ENCODE measurements around the gene YIF1B.

YIF1B gene

DNA sequence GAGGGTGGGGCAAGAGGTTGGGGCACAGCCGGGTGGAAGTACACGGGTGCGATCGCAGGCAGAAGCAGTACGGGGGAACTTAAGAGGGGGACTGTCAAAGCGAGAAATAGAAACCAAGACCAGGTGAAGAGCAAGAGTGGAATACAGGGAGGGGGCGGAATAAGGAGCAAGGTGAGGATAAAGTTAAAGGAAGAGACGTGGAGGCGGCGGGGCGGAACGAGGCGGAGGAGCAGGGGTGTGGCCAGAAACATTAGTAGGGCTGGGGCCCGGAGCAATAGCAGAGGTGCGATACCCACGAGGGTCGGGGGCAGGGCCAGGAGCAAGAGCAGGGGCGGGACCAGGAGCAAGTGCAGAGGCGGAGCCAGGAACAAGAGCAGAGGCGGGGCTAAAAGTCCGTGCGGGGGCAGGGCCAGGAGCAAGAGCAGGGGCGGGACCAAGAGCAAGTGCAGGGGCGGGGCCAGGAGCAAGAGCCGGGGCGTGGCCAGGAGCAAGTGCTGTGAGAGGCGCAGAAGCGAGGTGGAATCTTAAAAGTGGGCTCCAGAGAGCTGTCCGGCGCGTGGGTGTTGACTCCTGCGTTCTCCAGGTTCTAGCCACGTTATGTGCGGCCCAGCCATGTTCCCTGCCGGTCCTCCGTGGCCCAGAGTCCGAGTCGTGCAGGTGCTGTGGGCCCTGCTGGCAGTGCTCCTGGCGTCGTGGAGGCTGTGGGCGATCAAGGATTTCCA lies 21.1 kb upstream of the YIF1B start:
- peak overlapping the region; percentile 78 for H3K27ac ChIP-seq (ENCODE audit: low read length)
- H3K9me2 ChIP-seq (replicated peaks; ENCODE audit: insufficient read depth, low read length): no peaks in the 10 kb centered on the region
- peak overlapping the region; percentile 95 for H3K4me2 ChIP-seq (ENCODE audit: low read depth, low read length)
- peak overlapping the region; percentile 77 for H3K9ac ChIP-seq (ENCODE audit: low read length)
- peak overlapping the region; percentile 96 for H3K4me3 ChIP-seq (ENCODE audit: low read length)
- no peaks in the 10 kb centered on the region for H3K79me2 ChIP-seq (ENCODE audit: low read length)
- H3K9me3 ChIP-seq (replicated peaks; ENCODE audit: insufficient read depth, low read length): no peaks in the 10 kb centered on the region
- no peak for TF ChIP-seq EZH2phosphoT487 (IDR thresholded peaks at IDR 0.05; ENCODE audit: low read length)
- TF ChIP-seq, protein P1, sequence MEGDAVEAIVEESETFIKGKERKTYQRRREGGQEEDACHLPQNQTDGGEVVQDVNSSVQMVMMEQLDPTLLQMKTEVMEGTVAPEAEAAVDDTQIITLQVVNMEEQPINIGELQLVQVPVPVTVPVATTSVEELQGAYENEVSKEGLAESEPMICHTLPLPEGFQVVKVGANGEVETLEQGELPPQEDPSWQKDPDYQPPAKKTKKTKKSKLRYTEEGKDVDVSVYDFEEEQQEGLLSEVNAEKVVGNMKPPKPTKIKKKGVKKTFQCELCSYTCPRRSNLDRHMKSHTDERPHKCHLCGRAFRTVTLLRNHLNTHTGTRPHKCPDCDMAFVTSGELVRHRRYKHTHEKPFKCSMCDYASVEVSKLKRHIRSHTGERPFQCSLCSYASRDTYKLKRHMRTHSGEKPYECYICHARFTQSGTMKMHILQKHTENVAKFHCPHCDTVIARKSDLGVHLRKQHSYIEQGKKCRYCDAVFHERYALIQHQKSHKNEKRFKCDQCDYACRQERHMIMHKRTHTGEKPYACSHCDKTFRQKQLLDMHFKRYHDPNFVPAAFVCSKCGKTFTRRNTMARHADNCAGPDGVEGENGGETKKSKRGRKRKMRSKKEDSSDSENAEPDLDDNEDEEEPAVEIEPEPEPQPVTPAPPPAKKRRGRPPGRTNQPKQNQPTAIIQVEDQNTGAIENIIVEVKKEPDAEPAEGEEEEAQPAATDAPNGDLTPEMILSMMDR (IDR thresholded peaks at IDR 0.05; ENCODE audit: low read length): no peak
- TF ChIP-seq EZH2 (optimal IDR thresholded peaks at IDR 0.05; ENCODE audit: low read depth, low read length): no peak
- DNase-seq: peak; percentile 94
- no peaks in the 10 kb centered on the region; the same call in 1 of the 2 replicates for H3K4me1 ChIP-seq (ENCODE audit: low read length)
- no peaks in the 10 kb centered on the region for H3K36me3 ChIP-seq (replicated peaks; ENCODE audit: insufficient read depth, low read length)
- 0 out of 2 replicates have a peak, but pooled peaks cover 6% of the 10 kb centered on the region for H3K27me3 ChIP-seq (replicated peaks; ENCODE audit: insufficient read depth, low read length)
- H4K20me1 ChIP-seq (ENCODE audit: insufficient read depth, low read length): no peaks in the 10 kb centered on the region
- peaks cover 13% of the 10 kb centered on the region for H3F3A ChIP-seq (ENCODE audit: insufficient read depth, low read length)
- peak overlapping the region; percentile 98 for H2AFZ ChIP-seq (ENCODE audit: low read length)

DNA sequence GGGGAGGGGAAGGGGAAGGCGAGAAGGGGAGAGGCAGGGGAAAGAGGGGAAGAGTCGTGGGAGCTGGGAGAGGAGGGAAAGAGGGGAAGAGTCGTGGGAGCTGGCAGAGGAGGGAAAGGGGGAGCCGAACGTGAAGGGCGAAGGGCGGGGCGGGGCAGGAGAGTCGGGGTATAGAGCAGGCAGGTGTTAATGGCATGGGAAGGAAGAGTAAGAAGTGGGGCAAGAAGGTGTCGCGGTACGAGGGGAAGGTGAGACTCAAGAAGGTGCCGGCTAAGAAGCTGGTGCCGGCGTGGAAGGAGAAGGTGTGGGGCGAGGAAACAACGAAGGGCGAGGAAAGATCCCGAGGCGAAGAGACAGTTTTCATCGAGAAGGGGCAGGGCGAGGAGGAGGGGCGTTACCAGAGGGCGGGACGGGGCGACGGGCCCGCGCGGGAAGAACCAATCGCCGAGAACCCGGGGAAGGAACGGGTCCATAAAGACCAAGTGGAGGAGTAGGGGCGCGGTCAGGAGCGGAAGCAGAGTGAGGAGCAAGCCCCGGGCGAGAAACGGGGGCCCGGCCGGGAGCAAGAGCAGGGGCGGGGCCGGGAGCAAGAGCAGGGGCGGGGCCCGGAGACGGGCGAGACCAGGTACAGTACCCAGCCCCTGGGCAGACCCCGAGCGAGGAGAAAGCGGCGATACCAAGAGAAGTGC lies 20.3 kb upstream of the YIF1B start:
- Histone ChIP-seq H3K9ac (ENCODE audit: low read length) (peak overlapping the region; percentile 77), H3K27me3 (replicated peaks; ENCODE audit: insufficient read depth, low read length) (peaks cover 10% of the 10 kb centered on the region; the same call in 1 of the 2 replicates), H3K79me2 (ENCODE audit: low read length) (no peaks in the 10 kb centered on the region), H3F3A (ENCODE audit: insufficient read depth, low read length) (peaks cover 13% of the 10 kb centered on the region), H3K4me2 (ENCODE audit: low read depth, low read length) (peak overlapping the region; percentile 95), H2AFZ (ENCODE audit: low read length) (peak overlapping the region; percentile 98), H4K20me1 (ENCODE audit: insufficient read depth, low read length) (no peaks in the 10 kb centered on the region), H3K9me2 (replicated peaks; ENCODE audit: insufficient read depth, low read length) (no peaks in the 10 kb centered on the region), H3K27ac (ENCODE audit: low read length) (peak overlapping the region; percentile 78), H3K4me3 (ENCODE audit: low read length) (peak overlapping the region; percentile 96), H3K9me3 (replicated peaks; ENCODE audit: insufficient read depth, low read length) (no peaks in the 10 kb centered on the region), H3K36me3 (replicated peaks; ENCODE audit: insufficient read depth, low read length) (no peaks in the 10 kb centered on the region), H3K4me1 (ENCODE audit: low read length) (no peaks in the 10 kb centered on the region; the same call in 1 of the 2 replicates)
- TF ChIP-seq EZH2phosphoT487 (IDR thresholded peaks at IDR 0.05; ENCODE audit: low read length) (no peak), EZH2 (optimal IDR thresholded peaks at IDR 0.05; ENCODE audit: low read depth, low read length) (no peak)
- TF ChIP-seq, protein P1 (IDR thresholded peaks at IDR 0.05; ENCODE audit: low read length): no peak
- peak; percentile 96 for DNase-seq

DNA sequence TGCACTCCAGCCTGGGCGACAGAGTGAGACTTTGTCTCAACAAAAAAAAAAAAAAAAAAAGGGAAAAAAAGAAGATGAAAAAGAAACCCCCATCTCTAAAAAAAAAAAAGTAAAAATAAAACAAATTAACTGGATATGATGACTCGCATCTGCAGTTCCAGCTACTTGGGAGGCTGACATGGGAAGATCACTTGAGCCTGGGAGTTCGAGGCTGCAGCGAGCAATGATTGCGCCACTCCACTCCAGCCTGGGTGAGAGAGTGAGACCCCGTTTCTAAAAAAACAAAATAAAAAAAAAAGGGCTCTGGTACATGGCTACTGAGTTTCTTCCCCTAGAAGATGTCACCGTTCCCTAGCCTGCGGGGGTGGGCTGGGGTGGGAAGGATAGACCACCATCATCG lies 17.5 kb upstream of the YIF1B start:
- H3K4me1 ChIP-seq (ENCODE audit: low read length): no peaks in the 10 kb centered on the region; the same call in 1 of the 2 replicates
- no peak overlapping the region for H3K4me2 ChIP-seq (ENCODE audit: low read depth, low read length)
- H3K4me3 ChIP-seq (ENCODE audit: low read length): no peak overlapping the region
- no peaks in the 10 kb centered on the region for H3K9me3 ChIP-seq (replicated peaks; ENCODE audit: insufficient read depth, low read length)
- no peaks in the 10 kb centered on the region for H3K79me2 ChIP-seq (ENCODE audit: low read length)
- H3K27me3 ChIP-seq (replicated peaks; ENCODE audit: insufficient read depth, low read length): peaks cover 10% of the 10 kb centered on the region; the same call in 1 of the 2 replicates
- H3K36me3 ChIP-seq (replicated peaks; ENCODE audit: insufficient read depth, low read length): no peaks in the 10 kb centered on the region
- no peak for DNase-seq
- H3K9ac ChIP-seq (ENCODE audit: low read length): no peak overlapping the region
- no peak overlapping the region for H2AFZ ChIP-seq (ENCODE audit: low read length)
- no peak for TF ChIP-seq EZH2phosphoT487 (IDR thresholded peaks at IDR 0.05; ENCODE audit: low read length)
- TF ChIP-seq EZH2 (optimal IDR thresholded peaks at IDR 0.05; ENCODE audit: low read depth, low read length): no peak
- TF ChIP-seq, protein P1 (IDR thresholded peaks at IDR 0.05; ENCODE audit: low read length): no peak
- H4K20me1 ChIP-seq (ENCODE audit: insufficient read depth, low read length): no peaks in the 10 kb centered on the region
- no peak overlapping the region for H3K27ac ChIP-seq (ENCODE audit: low read length)
- no peaks in the 10 kb centered on the region for H3K9me2 ChIP-seq (replicated peaks; ENCODE audit: insufficient read depth, low read length)
- H3F3A ChIP-seq (ENCODE audit: insufficient read depth, low read length): peaks cover 13% of the 10 kb centered on the region

All from MM.1S (cell line).